ENCODE measurements around the gene TMEM198. TPM values are rescaled to one million over a fixed set of nuclear protein-coding genes. Genes with fewer than 3 reads are reported as not detected.

Gene TMEM198
- total and polyA plus RNA-seq, 2 donors (not counting 3 experiments of a cell fraction or from before 2014, with no cell fraction given): not detected

GRCh38 chr2:219581346-219581745 lies 37.5 kb downstream of the TMEM198 start:
- no peak overlapping the region for H3K4me2 ChIP-seq (ENCODE audit: insufficient read depth, low read length)
- no peaks in the 10 kb centered on the region for H3K9me3 ChIP-seq (replicated peaks; ENCODE audit: control insufficient read depth, insufficient read depth, low read length)
- FAIRE-seq (no peak), DNase-seq (ENCODE audit: low read depth, low spot score) (no peak)
- no peak overlapping the region for H3K4me3 ChIP-seq (replicated peaks in 1 of 3; ENCODE audit: insufficient read depth in 1 of 3, low read depth in 1 of 3, low read length in 3 of 3)
- no peaks in the 10 kb centered on the region for H3K9me1 ChIP-seq (replicated peaks; ENCODE audit: control insufficient read depth, extremely low read depth, insufficient read depth, low read length)
- H3K36me3 ChIP-seq (ENCODE audit: control insufficient read depth in 2 of 2, extremely low read depth in 1 of 2, insufficient read depth in 2 of 2, low read length in 2 of 2): no peaks in the 10 kb centered on the region
- dilution Hi-C loops (cut with MboI; ENCODE audit: extremely low pct_ligation_motif_present, low sequenced_read_pairs): no loop called here
- H3K27ac ChIP-seq (ENCODE audit: insufficient read depth, low read depth, low read length): no peak overlapping the region
- no peak overlapping the region for H3K9ac ChIP-seq (replicated peaks; ENCODE audit: extremely low read depth, insufficient read depth, low read length)
- POLR2A ChIA-PET: no interaction called here
- no peak overlapping the region for H2AFZ ChIP-seq (ENCODE audit: low read depth, low read length)
- H3K4me1 ChIP-seq (ENCODE audit: control insufficient read depth, extremely low read depth, insufficient read depth, low read length): no peaks in the 10 kb centered on the region
- H4K20me1 ChIP-seq (replicated peaks; ENCODE audit: control insufficient read depth, extremely low read depth, insufficient read depth, low read length): no peaks in the 10 kb centered on the region
- BruUV-seq (replicated peaks): no TSS peak
- H3K27me3 ChIP-seq (ENCODE audit: control insufficient read depth in 2 of 2, insufficient read depth in 2 of 2, low read length in 2 of 2): peaks cover 13 to 25% of the 10 kb centered on the region in 2 experiments
- intact Hi-C loops (cut with micrococcal nuclease): no loop called here
- H3K79me2 ChIP-seq (ENCODE audit: control insufficient read depth, insufficient read depth, low read length): no peaks in the 10 kb centered on the region
- TF ChIP-seq POLR2A (IDR thresholded peaks at IDR 0.05; ENCODE audit: low read depth, low read length): no peak
- no peak for TF ChIP-seq POLR2AphosphoS5 (IDR thresholded peaks at IDR 0.05; ENCODE audit: insufficient read depth, low read depth, low read length)
- no peak for TF ChIP-seq GATA2 (IDR thresholded peaks at IDR 0.05; ENCODE audit: insufficient read depth, insufficient read length, low read depth, low read length)
- no peak for TF ChIP-seq MYC (IDR thresholded peaks at IDR 0.05; ENCODE audit: low read depth, low read length)
- TF ChIP-seq CTCF (IDR thresholded peaks at IDR 0.05; ENCODE audit: extremely low read depth in 1 of 2, insufficient read depth in 1 of 2, low read depth in 1 of 2, low read length in 2 of 2): no peak
- no peak for TF ChIP-seq JUN (IDR thresholded peaks at IDR 0.05; ENCODE audit: borderline replicate concordance, insufficient read depth, insufficient read length, low read depth)
- no peak for TF ChIP-seq FOS (IDR thresholded peaks at IDR 0.05; ENCODE audit: borderline replicate concordance, insufficient read depth, low read length)
- TF ChIP-seq MAX (IDR thresholded peaks at IDR 0.05; ENCODE audit: insufficient read depth, insufficient read length): no peak
- TF ChIP-seq EZH2 (IDR thresholded peaks at IDR 0.05; ENCODE audit: borderline replicate concordance, low read depth, low read length, severe bottlenecking): no peak
- CTCF ChIA-PET: interaction anchor here (0.5 to 1.7 kb wide), 2 partner anchors 52 to 1639 kb away, joined by 4 to 6 read pairs; no protein-coding TSS in a partner anchor
